H1 (cell line): ENCODE results near the gene LRRN1. TPM values are rescaled to one million over a fixed set of nuclear protein-coding genes. Genes with fewer than 3 reads are reported as not detected.

ENCODE experiments used
- CTCF ChIP-seq, 3 experiments: IDR thresholded peaks; 1 replicate in 2 of 3; 2 replicates in 1 of 3; pipeline versions ENCODE4 v1.5.1 to v1.6.1; 2011; ENCODE audit warnings: low read length in 3 of 3, mild to moderate bottlenecking in 3 of 3, inconsistent platforms in 2 of 3, low read depth in 1 of 3, moderate library complexity in 1 of 3; ENCODE audit not compliant: insufficient read depth in 1 of 3; ENCODE audit errors: control extremely low read depth in 1 of 3
- FOSL1 ChIP-seq: IDR thresholded peaks from 2 replicates; pipeline ENCODE4 v1.6.1; 2011; ENCODE audit warnings: mild to moderate bottlenecking, low read depth, low read length, moderate library complexity; ENCODE audit not compliant: insufficient read depth
- polyA plus RNA-seq, 7 experiments: library from polyadenylated mRNA; depleted of rRNA in 3 of 7; stranded (reverse) in 5 of 7; unstranded in 2 of 7; fragments of >200 nt in 5 of 7; fragments of 200-250 nt in 2 of 7; gene quantifications; 1 replicate in 5 of 7; 2 replicates in 1 of 7; 4 replicates in 1 of 7; pipeline versions ENCODE4 v1.2.1 to v1.2.3, GENCODE V29; 2011 to 2013; ENCODE audit warnings: missing spikeins in 2 of 7, mixed read lengths in 2 of 7
- total RNA-seq: library from RNA; stranded (reverse); fragmentation: NEBNext Ultra II Directional; extraction: Animal tissue kit (Norgen Biotek cat#: 25700); gene quantifications from 2 replicates; pipeline ENCODE4 v1.2.1, GENCODE V29; 2021

Gene LRRN1
- total and polyA plus RNA-seq, 2 of the 8 experiments (the other 6 are each of a cell fraction or from before 2014, with no cell fraction given): 159 to 199 TPM

DNA sequence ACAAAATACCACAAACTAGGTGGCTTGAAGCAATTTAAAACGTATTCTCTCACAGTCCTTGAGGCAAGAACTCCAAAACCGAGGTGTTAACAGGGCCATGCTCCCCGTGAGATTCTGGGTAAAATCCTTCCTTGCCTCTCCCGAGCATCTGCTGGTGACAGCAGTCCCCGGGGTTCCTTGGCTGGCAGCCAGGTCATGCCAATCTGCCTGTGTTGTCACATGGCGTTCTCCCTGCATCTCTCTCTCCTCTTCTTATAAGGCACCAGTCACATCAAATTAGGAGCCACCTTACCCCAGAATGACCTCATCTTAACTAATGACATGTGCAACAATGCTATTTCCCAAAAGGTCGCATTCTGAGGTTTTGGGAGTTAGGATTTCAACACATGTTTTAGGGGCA is 26.3 kb upstream of the LRRN1 start (continued):
- TF ChIP-seq CTCF (IDR thresholded peaks at IDR 0.05; ENCODE audit: control extremely low read depth in 1 of 3, insufficient read depth in 1 of 3, low read depth in 1 of 3, low read length in 3 of 3): no peak
- TF ChIP-seq FOSL1: no peak
